ENCODE measurements around the gene MYO5A. TPM values are rescaled to one million over a fixed set of nuclear protein-coding genes. Genes with fewer than 3 reads are reported as not detected.

MYO5A gene
- total and polyA plus RNA-seq, 5 donors from 2014 or later, result 6.1 to 63.3 (median 13.2) TPM

DNA sequence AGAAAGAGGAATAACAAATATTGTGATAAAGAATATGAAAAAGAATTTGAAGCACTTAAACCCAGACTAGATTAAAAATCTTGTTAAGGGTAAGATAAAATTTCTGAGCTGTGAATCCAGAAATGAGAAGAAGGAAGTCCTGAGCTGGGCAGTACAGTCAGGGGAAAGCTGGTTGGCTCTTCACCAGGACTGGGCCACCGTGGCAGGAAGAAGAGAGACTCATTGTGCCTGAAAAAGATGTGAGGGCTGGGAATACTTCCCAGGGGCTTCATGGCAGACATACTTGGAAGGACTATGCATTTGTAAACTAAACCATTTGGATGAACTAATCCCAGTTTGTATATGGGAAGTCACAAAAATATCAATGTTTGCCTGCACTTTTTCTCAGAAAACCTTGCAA is 204.6 kb downstream of the MYO5A start:
- no peak overlapping the region for H3K4me3 Mint-ChIP-seq
- peaks cover 75% of the 10 kb centered on the region for H3K36me3 Mint-ChIP-seq
- no peaks in the 10 kb centered on the region for H3K27me3 ChIP-seq (ENCODE audit: control insufficient read depth, insufficient read depth, low read length)
- H3K4me1 ChIP-seq (ENCODE audit: control insufficient read depth, insufficient read depth, low read length, poor library complexity, severe bottlenecking), result no peaks in the 10 kb centered on the region
- no peak overlapping the region for H3K27ac ChIP-seq (ENCODE audit: insufficient read depth, low read length, poor library complexity, severe bottlenecking)
- DNase-seq (no peak), ATAC-seq (ENCODE audit: low read depth in 2 of 2) (no peak)
- H3K27ac Mint-ChIP-seq, result no peak overlapping the region
- no peaks in the 10 kb centered on the region for H3K9me3 Mint-ChIP-seq
- H3K4me1 Mint-ChIP-seq, result peaks cover 0 to 2% (median 0%) of the 10 kb centered on the region in 4 donors
- H3K36me3 ChIP-seq (ENCODE audit: control insufficient read depth, insufficient read depth, low read length), result peaks cover 86% of the 10 kb centered on the region
- no peaks in the 10 kb centered on the region for H3K27me3 Mint-ChIP-seq
- H3K9me3 ChIP-seq (ENCODE audit: control insufficient read depth in 2 of 2, low read length in 2 of 2), result no peaks in the 10 kb centered on the region
- H3K4me3 ChIP-seq (ENCODE audit: low read depth, low read length), result no peak overlapping the region

DNA sequence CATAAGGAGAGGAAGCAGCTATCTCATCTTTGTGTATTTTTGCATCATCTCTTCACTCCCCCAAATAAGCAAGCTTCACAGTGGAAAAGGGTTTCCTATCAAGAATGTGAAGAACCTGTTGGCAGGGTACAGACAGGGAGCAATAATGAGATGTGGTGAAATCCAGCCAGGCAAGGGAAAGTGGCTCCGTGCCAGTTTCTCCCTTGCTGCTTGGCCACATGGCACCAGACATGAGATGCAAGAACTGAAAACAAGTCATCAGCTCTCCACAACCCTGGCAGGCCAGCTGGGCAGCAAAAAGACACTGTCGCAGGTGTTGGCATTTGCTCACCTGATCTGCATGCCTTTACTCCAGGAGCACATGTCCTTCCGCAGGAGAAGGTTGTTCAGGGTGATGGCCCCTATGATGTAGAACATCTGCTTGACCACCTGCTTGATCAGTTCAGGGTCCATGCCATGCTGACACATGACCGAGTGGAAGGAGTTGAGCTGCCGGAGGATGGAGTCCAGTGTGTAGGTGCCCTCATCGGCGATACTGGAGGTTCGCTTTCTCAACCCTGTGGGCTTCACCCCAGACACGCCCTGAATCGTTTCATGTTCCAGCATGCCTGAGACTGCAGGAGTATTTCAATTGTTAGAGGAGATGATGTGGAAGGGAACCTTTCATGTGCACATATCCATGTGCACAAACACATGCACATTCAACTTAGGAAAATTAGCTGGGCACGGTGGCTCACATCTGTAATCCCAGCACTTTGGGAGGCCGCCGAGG is 209.8 kb downstream of the MYO5A start:
- Histone ChIP-seq H3K9me3 (ENCODE audit: control insufficient read depth in 2 of 2, low read length in 2 of 2) (no peaks in the 10 kb centered on the region), H3K36me3 (ENCODE audit: control insufficient read depth, insufficient read depth, low read length) (peaks cover 84% of the 10 kb centered on the region), H3K4me3 (ENCODE audit: low read depth, low read length) (no peak overlapping the region), H3K27me3 (ENCODE audit: control insufficient read depth, insufficient read depth, low read length) (no peaks in the 10 kb centered on the region), H3K27ac (ENCODE audit: insufficient read depth, low read length, poor library complexity, severe bottlenecking) (no peak overlapping the region), H3K4me1 (ENCODE audit: control insufficient read depth, insufficient read depth, low read length, poor library complexity, severe bottlenecking) (no peaks in the 10 kb centered on the region)
- ATAC-seq (ENCODE audit: low read depth in 2 of 2), result no peak
- Mint-ChIP-seq H3K4me3 (no peak overlapping the region), H3K36me3 (peaks cover 62% of the 10 kb centered on the region), H3K9me3 (no peaks in the 10 kb centered on the region), H3K27ac (peak overlapping the region in 1 of 3 donors; percentile 56), H3K27me3 (no peaks in the 10 kb centered on the region), H3K4me1 (no peaks in the 10 kb centered on the region)
- DNase-seq, result no peak

DNA sequence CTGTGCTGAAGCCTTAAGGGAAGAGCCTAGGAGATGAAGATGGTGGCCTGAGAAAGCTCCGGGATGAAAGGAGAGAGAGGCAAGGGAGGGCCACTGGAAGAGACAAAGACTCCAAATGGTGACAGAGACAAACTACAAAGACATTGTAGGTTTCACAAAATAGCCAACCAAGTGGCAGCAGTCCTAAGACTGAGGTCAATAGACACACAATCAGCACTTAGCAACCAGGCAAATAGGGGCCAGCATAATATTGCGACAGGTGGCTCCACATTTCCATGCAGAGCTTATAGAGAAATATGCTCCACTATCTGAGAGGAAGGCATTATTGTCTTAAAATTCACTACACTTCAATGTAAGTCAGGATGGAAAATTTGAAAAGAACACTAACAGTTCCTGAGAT is 211.0 kb downstream of the MYO5A start:
- H3K36me3 ChIP-seq (ENCODE audit: control insufficient read depth, insufficient read depth, low read length), result peaks cover 88% of the 10 kb centered on the region

DNA sequence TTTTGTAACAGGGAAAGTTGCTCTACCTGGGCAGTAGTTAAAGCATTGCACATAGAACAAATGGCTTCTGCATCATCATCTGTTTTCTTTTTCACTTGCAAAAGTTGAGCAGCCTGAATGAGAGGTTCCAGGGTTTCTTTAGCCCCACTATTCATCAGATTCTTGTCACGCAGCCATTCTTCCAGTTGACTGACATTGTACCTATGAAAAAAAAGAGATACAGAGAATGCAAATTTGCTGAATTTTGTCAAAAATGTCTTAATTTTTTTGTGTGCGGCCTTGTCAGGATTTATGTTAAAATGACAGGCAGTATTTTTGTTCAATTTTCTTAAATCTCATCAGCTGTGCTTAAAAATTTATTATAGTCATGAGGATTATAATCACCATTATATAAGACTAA is 211.7 kb downstream of the MYO5A start:
- H3K4me1 ChIP-seq (ENCODE audit: control insufficient read depth, insufficient read depth, low read length, poor library complexity, severe bottlenecking), result no peaks in the 10 kb centered on the region
- Mint-ChIP-seq H3K4me1 (peaks cover 0 to 3% (median 0%) of the 10 kb centered on the region in 4 donors), H3K27me3 (no peaks in the 10 kb centered on the region), H3K36me3 (peaks cover 65% of the 10 kb centered on the region), H3K27ac (no peak overlapping the region), H3K9me3 (no peaks in the 10 kb centered on the region), H3K4me3 (no peak overlapping the region)
- peaks cover 89% of the 10 kb centered on the region for H3K36me3 ChIP-seq (ENCODE audit: control insufficient read depth, insufficient read depth, low read length)
- ATAC-seq (ENCODE audit: low read depth in 2 of 2) (no peak), DNase-seq (no peak)
- H3K9me3 ChIP-seq (ENCODE audit: control insufficient read depth in 2 of 2, low read length in 2 of 2), result no peaks in the 10 kb centered on the region
- no peak overlapping the region for H3K4me3 ChIP-seq (ENCODE audit: low read depth, low read length)
- H3K27ac ChIP-seq (ENCODE audit: insufficient read depth, low read length, poor library complexity, severe bottlenecking), result no peak overlapping the region
- no peaks in the 10 kb centered on the region for H3K27me3 ChIP-seq (ENCODE audit: control insufficient read depth, insufficient read depth, low read length)

More for the DNA sequence above, 211.0 kb downstream of the MYO5A start:
- Mint-ChIP-seq H3K36me3 (peaks cover 67% of the 10 kb centered on the region), H3K27ac (peak overlapping the region in 2 of 3 donors; percentile 20 to 72), H3K4me1 (peaks cover 0 to 3% (median 0%) of the 10 kb centered on the region in 4 donors), H3K27me3 (no peaks in the 10 kb centered on the region), H3K9me3 (no peaks in the 10 kb centered on the region), H3K4me3 (no peak overlapping the region)
- ATAC-seq (ENCODE audit: low read depth in 2 of 2) (no peak), DNase-seq (no peak)
- Histone ChIP-seq H3K4me3 (ENCODE audit: low read depth, low read length) (no peak overlapping the region), H3K9me3 (ENCODE audit: control insufficient read depth in 2 of 2, low read length in 2 of 2) (no peaks in the 10 kb centered on the region), H3K4me1 (ENCODE audit: control insufficient read depth, insufficient read depth, low read length, poor library complexity, severe bottlenecking) (no peaks in the 10 kb centered on the region), H3K27ac (ENCODE audit: insufficient read depth, low read length, poor library complexity, severe bottlenecking) (no peak overlapping the region), H3K27me3 (ENCODE audit: control insufficient read depth, insufficient read depth, low read length) (no peaks in the 10 kb centered on the region)

DNA sequence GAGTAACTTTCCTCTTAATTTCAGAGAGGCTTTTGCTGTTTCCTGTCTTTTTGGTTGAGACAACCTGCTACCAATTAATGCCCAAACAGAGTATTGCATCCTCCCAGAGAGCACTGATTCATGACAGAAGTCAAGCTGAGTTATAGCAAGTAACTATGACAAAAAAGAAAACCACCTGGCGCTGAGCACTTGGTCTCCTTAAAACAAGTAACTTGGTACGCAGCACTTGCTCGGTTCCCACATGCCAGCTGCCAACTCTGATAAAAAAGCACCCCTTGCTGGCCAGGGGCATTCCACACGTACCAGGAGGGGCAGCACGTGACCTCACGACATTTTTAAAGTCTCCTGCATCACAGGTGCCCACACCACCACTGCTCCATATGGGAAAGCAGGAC is 219.5 kb downstream of the MYO5A start:
- H3K36me3 Mint-ChIP-seq, result peaks cover 39% of the 10 kb centered on the region
- peaks cover 0 to 2% (median 0%) of the 10 kb centered on the region in 7 donors for H3K9me3 Mint-ChIP-seq
- Histone ChIP-seq H3K36me3 (ENCODE audit: control insufficient read depth, insufficient read depth, low read length) (peaks cover 44% of the 10 kb centered on the region), H3K9me3 (ENCODE audit: control insufficient read depth in 2 of 2, low read length in 2 of 2) (no peaks in the 10 kb centered on the region), H3K4me1 (ENCODE audit: control insufficient read depth, insufficient read depth, low read length, poor library complexity, severe bottlenecking) (no peaks in the 10 kb centered on the region), H3K27ac (ENCODE audit: insufficient read depth, low read length, poor library complexity, severe bottlenecking) (no peak overlapping the region), H3K4me3 (ENCODE audit: low read depth, low read length) (no peak overlapping the region), H3K27me3 (ENCODE audit: control insufficient read depth, insufficient read depth, low read length) (no peaks in the 10 kb centered on the region)
- peak overlapping the region in 1 of 3 donors; percentile 81 for H3K27ac Mint-ChIP-seq
- no peak overlapping the region for H3K4me3 Mint-ChIP-seq
- peaks cover 0 to 11% (median 6%) of the 10 kb centered on the region in 4 donors for H3K4me1 Mint-ChIP-seq
- ATAC-seq (ENCODE audit: low read depth in 2 of 2), result no peak
- DNase-seq, result peak in 1 of 3 donors; percentile 40
- no peaks in the 10 kb centered on the region for H3K27me3 Mint-ChIP-seq

DNA sequence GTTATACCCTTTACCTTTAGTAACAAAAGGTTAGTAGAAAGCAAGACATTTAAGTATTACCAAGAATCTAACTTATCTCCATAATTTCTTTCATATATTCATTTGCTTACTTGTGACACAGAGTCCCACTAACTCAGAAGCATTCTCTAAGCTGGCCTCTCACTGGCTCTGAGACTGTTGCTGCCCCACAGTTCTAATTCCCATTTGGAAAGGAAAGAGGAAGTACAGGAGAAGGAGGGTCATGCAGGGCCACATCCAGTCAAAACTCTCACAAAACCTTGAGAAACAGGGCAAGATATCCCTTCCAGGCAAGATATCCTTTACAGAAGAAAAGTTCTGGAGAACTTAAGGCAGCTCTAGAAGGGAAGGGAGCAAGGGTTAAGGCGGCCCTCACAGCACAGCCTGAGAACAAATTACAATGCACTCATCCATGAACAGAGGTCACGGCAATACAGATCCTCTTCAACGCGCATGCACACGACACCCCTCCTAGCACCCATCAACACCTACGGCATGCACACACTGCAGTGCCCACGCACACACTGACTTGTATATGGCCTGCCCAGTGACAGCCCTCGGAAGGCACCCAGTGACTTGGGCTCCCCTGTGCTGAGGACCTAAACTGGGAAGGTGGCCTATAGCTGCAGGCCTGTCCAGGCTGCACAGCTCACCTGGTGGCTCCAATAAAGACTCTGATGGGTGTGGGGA is 220.1 kb downstream of the MYO5A start:
- Histone ChIP-seq H3K27me3 (ENCODE audit: control insufficient read depth, insufficient read depth, low read length) (no peaks in the 10 kb centered on the region), H3K27ac (ENCODE audit: insufficient read depth, low read length, poor library complexity, severe bottlenecking) (no peak overlapping the region), H3K9me3 (ENCODE audit: control insufficient read depth in 2 of 2, low read length in 2 of 2) (no peaks in the 10 kb centered on the region), H3K4me1 (ENCODE audit: control insufficient read depth, insufficient read depth, low read length, poor library complexity, severe bottlenecking) (peaks cover 3% of the 10 kb centered on the region), H3K36me3 (ENCODE audit: control insufficient read depth, insufficient read depth, low read length) (peaks cover 38% of the 10 kb centered on the region), H3K4me3 (ENCODE audit: low read depth, low read length) (no peak overlapping the region)
- Mint-ChIP-seq H3K27me3 (no peaks in the 10 kb centered on the region), H3K27ac (peak overlapping the region in 2 of 3 donors; percentile 69 to 81), H3K9me3 (peaks cover 0 to 2% (median 0%) of the 10 kb centered on the region in 7 donors), H3K36me3 (peaks cover 34% of the 10 kb centered on the region), H3K4me3 (no peak overlapping the region), H3K4me1 (peaks cover 0 to 16% (median 11%) of the 10 kb centered on the region in 4 donors)
- DNase-seq (no peak), ATAC-seq (ENCODE audit: low read depth in 2 of 2) (no peak)

DNA sequence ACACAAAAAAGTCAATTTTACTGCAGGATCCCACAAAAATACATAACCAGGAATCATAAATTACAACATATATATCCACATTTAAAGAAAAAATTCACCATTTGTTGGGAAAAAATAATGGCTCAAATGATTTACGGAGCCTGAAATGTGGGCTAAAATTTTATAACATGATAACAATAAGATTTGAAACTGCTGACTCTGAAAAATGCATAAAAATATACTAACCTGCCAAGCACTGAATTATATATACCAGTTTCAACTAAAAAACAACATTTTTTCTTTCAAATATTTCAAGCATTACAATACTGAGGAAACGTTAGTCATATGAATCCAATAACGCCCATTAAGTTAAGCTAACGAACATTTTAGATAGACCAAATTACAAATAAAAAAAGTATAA is 220.8 kb downstream of the MYO5A start:
- Histone ChIP-seq H3K36me3 (ENCODE audit: control insufficient read depth, insufficient read depth, low read length) (peaks cover 31% of the 10 kb centered on the region), H3K27ac (ENCODE audit: insufficient read depth, low read length, poor library complexity, severe bottlenecking) (no peak overlapping the region), H3K4me1 (ENCODE audit: control insufficient read depth, insufficient read depth, low read length, poor library complexity, severe bottlenecking) (peaks cover 11% of the 10 kb centered on the region), H3K9me3 (ENCODE audit: control insufficient read depth in 2 of 2, low read length in 2 of 2) (no peaks in the 10 kb centered on the region), H3K4me3 (ENCODE audit: low read depth, low read length) (no peak overlapping the region), H3K27me3 (ENCODE audit: control insufficient read depth, insufficient read depth, low read length) (no peaks in the 10 kb centered on the region)
- ATAC-seq (ENCODE audit: low read depth in 2 of 2) (no peak), DNase-seq (no peak)
- Mint-ChIP-seq H3K4me1 (peaks cover under 1 to 20% (median 17%) of the 10 kb centered on the region in 4 donors), H3K36me3 (peaks cover 26% of the 10 kb centered on the region), H3K9me3 (peaks cover 0 to 2% (median 0%) of the 10 kb centered on the region in 7 donors), H3K27me3 (no peaks in the 10 kb centered on the region), H3K27ac (no peak overlapping the region), H3K4me3 (no peak overlapping the region)

Measured in CD4-positive, CD25-positive, alpha-beta regulatory T cell (primary cell).